H1 (cell line): Measurements from ENCODE around the gene TFF2. TPM values are rescaled to one million over a fixed set of nuclear protein-coding genes. Genes with fewer than 3 reads are reported as not detected.

Experiments used
- CBX5 ChIP-seq: fragments of 300-800, 300-1000 bp; sonication (generic); IDR thresholded peaks from 2 replicates; pipeline ENCODE4 v1.7.1; 2016; ENCODE audit warnings: antibody characterized with exemption, low read length, low read depth
- KDM5A ChIP-seq: fragments of 200-600 bp; IDR thresholded peaks from 2 replicates; pipeline ENCODE4 v1.7.1; 2012; ENCODE audit warnings: mild to moderate bottlenecking, low read length, inconsistent platforms, mixed read lengths
- PHF8 ChIP-seq: fragments of 200-600 bp; sonication (generic); conservative IDR thresholded peaks from 2 replicates; pipeline ENCODE4 v1.7.1; 2012; ENCODE audit warnings: low read depth, mild to moderate bottlenecking, inconsistent platforms, low read length, moderate library complexity
- RAD21 ChIP-seq, 2 experiments: IDR thresholded peaks in 1 of 2; conservative IDR thresholded peaks in 1 of 2; 2 replicates each; pipeline ENCODE4 v1.6.1; 2011; ENCODE audit warnings: low read depth in 2 of 2, low read length in 2 of 2, improper control_type of control experiment in 1 of 2, inconsistent platforms in 1 of 2, mild to moderate bottlenecking in 1 of 2, moderate library complexity in 1 of 2
- SUZ12 ChIP-seq: fragments of 200-600 bp; sonication (generic); IDR thresholded peaks from 2 replicates; pipeline ENCODE4 v1.6.1; 2012; ENCODE audit warnings: mild to moderate bottlenecking, inconsistent platforms, low read length, moderate library complexity, mixed read lengths
- TEAD4 ChIP-seq: IDR thresholded peaks from 2 replicates; pipeline ENCODE4 v1.6.1; 2012; ENCODE audit warnings: low read depth, low read length, inconsistent platforms, mixed read lengths
- polyA plus RNA-seq, 7 experiments: library from polyadenylated mRNA; depleted of rRNA in 3 of 7; stranded (reverse) in 5 of 7; unstranded in 2 of 7; fragments of >200 nt in 5 of 7; fragments of 200-250 nt in 2 of 7; gene quantifications; 1 replicate in 5 of 7; 2 replicates in 1 of 7; 4 replicates in 1 of 7; pipeline versions ENCODE4 v1.2.1 to v1.2.3, GENCODE V29; 2011 to 2013; ENCODE audit warnings: missing spikeins in 2 of 7, mixed read lengths in 2 of 7
- total RNA-seq: library from RNA; stranded (reverse); fragmentation: NEBNext Ultra II Directional; extraction: Animal tissue kit (Norgen Biotek cat#: 25700); gene quantifications from 2 replicates; pipeline ENCODE4 v1.2.1, GENCODE V29; 2021
- TF ChIP-seq, protein P1 (sequence below): fragments of 300-600 bp; sonication (generic); IDR thresholded peaks from 2 replicates; pipeline ENCODE4 v1.7.1; 2012; ENCODE audit warnings: low read length, moderate library complexity, mild to moderate bottlenecking, inconsistent platforms; ENCODE audit not compliant: insufficient replicate concordance

Gene TFF2
- total and polyA plus RNA-seq, 2 of the 8 experiments (the other 6 are each of a cell fraction or from before 2014, with no cell fraction given), result not detected

DNA sequence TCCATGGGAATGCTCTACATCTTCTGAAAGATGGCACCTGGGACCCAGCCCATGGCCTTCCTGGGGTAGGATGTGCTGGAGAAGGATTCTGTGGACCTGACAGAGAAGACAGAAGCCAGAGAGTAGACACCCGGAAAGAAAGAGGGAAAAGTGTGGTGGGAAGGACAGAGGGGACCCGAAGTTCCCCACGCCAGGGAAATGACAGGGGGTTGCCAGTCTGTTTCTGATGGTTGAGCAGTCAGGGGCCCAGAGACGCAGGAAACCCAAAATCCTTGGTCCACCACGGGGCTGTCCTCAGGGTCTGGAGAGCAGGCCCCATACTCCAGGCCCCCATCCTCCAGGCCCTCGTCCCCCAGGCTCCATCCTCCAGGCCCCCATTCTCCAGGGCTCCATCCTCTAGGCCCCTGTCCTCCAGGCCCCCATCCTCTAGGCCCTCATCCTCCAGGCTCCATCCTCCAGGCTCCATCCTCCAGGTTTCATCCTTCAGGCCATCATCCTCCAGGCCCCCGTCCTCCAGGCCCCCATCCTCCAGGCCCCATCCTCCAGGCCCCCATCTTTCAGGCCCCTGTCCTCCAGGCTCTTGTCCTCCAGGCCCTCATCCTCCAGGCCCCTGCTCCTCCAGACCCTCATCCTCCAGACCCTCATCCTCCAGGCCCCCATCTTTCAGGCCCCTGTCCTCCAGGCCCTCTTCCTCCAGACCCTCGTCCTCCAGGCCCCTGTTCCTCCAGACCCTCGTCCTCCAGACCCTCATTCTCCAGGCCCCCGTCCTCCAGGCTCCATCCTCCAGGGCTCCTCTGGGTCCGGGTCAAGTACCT, 1.0 kb upstream of the TFF2 start (continued):
- TF ChIP-seq, protein P1, sequence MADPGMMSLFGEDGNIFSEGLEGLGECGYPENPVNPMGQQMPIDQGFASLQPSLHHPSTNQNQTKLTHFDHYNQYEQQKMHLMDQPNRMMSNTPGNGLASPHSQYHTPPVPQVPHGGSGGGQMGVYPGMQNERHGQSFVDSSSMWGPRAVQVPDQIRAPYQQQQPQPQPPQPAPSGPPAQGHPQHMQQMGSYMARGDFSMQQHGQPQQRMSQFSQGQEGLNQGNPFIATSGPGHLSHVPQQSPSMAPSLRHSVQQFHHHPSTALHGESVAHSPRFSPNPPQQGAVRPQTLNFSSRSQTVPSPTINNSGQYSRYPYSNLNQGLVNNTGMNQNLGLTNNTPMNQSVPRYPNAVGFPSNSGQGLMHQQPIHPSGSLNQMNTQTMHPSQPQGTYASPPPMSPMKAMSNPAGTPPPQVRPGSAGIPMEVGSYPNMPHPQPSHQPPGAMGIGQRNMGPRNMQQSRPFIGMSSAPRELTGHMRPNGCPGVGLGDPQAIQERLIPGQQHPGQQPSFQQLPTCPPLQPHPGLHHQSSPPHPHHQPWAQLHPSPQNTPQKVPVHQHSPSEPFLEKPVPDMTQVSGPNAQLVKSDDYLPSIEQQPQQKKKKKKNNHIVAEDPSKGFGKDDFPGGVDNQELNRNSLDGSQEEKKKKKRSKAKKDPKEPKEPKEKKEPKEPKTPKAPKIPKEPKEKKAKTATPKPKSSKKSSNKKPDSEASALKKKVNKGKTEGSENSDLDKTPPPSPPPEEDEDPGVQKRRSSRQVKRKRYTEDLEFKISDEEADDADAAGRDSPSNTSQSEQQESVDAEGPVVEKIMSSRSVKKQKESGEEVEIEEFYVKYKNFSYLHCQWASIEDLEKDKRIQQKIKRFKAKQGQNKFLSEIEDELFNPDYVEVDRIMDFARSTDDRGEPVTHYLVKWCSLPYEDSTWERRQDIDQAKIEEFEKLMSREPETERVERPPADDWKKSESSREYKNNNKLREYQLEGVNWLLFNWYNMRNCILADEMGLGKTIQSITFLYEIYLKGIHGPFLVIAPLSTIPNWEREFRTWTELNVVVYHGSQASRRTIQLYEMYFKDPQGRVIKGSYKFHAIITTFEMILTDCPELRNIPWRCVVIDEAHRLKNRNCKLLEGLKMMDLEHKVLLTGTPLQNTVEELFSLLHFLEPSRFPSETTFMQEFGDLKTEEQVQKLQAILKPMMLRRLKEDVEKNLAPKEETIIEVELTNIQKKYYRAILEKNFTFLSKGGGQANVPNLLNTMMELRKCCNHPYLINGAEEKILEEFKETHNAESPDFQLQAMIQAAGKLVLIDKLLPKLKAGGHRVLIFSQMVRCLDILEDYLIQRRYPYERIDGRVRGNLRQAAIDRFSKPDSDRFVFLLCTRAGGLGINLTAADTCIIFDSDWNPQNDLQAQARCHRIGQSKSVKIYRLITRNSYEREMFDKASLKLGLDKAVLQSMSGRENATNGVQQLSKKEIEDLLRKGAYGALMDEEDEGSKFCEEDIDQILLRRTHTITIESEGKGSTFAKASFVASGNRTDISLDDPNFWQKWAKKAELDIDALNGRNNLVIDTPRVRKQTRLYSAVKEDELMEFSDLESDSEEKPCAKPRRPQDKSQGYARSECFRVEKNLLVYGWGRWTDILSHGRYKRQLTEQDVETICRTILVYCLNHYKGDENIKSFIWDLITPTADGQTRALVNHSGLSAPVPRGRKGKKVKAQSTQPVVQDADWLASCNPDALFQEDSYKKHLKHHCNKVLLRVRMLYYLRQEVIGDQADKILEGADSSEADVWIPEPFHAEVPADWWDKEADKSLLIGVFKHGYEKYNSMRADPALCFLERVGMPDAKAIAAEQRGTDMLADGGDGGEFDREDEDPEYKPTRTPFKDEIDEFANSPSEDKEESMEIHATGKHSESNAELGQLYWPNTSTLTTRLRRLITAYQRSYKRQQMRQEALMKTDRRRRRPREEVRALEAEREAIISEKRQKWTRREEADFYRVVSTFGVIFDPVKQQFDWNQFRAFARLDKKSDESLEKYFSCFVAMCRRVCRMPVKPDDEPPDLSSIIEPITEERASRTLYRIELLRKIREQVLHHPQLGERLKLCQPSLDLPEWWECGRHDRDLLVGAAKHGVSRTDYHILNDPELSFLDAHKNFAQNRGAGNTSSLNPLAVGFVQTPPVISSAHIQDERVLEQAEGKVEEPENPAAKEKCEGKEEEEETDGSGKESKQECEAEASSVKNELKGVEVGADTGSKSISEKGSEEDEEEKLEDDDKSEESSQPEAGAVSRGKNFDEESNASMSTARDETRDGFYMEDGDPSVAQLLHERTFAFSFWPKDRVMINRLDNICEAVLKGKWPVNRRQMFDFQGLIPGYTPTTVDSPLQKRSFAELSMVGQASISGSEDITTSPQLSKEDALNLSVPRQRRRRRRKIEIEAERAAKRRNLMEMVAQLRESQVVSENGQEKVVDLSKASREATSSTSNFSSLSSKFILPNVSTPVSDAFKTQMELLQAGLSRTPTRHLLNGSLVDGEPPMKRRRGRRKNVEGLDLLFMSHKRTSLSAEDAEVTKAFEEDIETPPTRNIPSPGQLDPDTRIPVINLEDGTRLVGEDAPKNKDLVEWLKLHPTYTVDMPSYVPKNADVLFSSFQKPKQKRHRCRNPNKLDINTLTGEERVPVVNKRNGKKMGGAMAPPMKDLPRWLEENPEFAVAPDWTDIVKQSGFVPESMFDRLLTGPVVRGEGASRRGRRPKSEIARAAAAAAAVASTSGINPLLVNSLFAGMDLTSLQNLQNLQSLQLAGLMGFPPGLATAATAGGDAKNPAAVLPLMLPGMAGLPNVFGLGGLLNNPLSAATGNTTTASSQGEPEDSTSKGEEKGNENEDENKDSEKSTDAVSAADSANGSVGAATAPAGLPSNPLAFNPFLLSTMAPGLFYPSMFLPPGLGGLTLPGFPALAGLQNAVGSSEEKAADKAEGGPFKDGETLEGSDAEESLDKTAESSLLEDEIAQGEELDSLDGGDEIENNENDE, result no peak
- TF ChIP-seq RAD21 (IDR thresholded peaks at IDR 0.05 in 1 of 2, conservative IDR thresholded peaks at IDR 0.05 in 1 of 2; ENCODE audit: low read depth in 2 of 2, low read length in 2 of 2) (no peak), TEAD4 (no peak), SUZ12 (no peak), KDM5A (no peak), CBX5 (no peak), PHF8 (no peak)
